GM12878 (cell line): ENCODE measurements around the gene PTPRU. TPM values are rescaled to one million over a fixed set of nuclear protein-coding genes. Genes with fewer than 3 reads are reported as not detected.

Experiments
- ATAC-seq: fragments of 200-7000 bp; cut with Tn5 transposase; 3 replicates; pipeline ENCODE4 v1.9.1; 2020; ENCODE audit warnings: mild to moderate bottlenecking, moderate library complexity
- BruUV-seq: library from RNA; stranded (reverse); fragments of 400-500 nt; replicated peaks from 2 replicates; lab custom pipeline; 2021; lab: Mats Ljungman, UMichigan
- CTCF ChIA-PET: fragments of 300-600 bp; sonication (Branson Sonifier 250); formaldehyde crosslinking; extraction: SDS; loops from one replicate; lab custom pipeline; 2021; ENCODE audit warnings: inconsistent platforms; lab: Yijun Ruan, JAX
- POLR2A ChIA-PET: fragments of 350-600 bp; formaldehyde crosslinking; extraction: SDS; loops from one replicate; lab custom pipeline; 2021; ENCODE audit warnings: inconsistent platforms; lab: Charles Lee
- RAD21 ChIA-PET: fragments of 300-600 bp; sonication (Branson Sonifier 250); formaldehyde crosslinking; loops from one replicate; lab custom pipeline; 2023; ENCODE audit warnings: antibody characterized with exemption; ENCODE audit not compliant: unreplicated experiment; lab: Charles Lee
- SMC1A ChIA-PET: fragments of 300-600 bp; sonication (Branson Sonifier 250); formaldehyde crosslinking; loops from one replicate; lab custom pipeline; 2023; ENCODE audit not compliant: unreplicated experiment, uncharacterized antibody; lab: Charles Lee
- DNase-seq: peaks from one replicate; pipeline ENCODE4 v3.0.0-alpha.2; 2011; ENCODE audit warnings: low read depth, low spot score
- FAIRE-seq: peaks from 3 replicates; lab custom pipeline; 2011; peaks lifted over from hg19 to GRCh38; lab: Jason Lieb, UNC
- H2AFZ ChIP-seq: 2 replicates; pipeline ENCODE4 v1.6.0; 2011; ENCODE audit warnings: low read depth, low read length, control low read depth; ENCODE audit not compliant: control insufficient read depth
- H3K27ac ChIP-seq: 2 replicates; pipeline ENCODE4 v1.5.1; 2011; ENCODE audit warnings: control low read depth; ENCODE audit not compliant: control insufficient read depth, insufficient read depth
- H3K27me3 ChIP-seq, 2 experiments: replicated peaks in 1 of 2; 2 replicates each; pipeline versions ENCODE4 v1.6.0 to v1.6.1; 2011; ENCODE audit warnings: low read length in 1 of 2; ENCODE audit not compliant: control insufficient read depth in 2 of 2, insufficient read depth in 2 of 2
- H3K36me3 ChIP-seq, 2 experiments: 2 replicates each; pipeline ENCODE4 v1.5.1; 2011; ENCODE audit warnings: low read length in 1 of 2; ENCODE audit not compliant: control insufficient read depth in 2 of 2, insufficient read depth in 2 of 2
- H3K4me1 ChIP-seq: 2 replicates; pipeline ENCODE4 v1.6.1; 2011; ENCODE audit warnings: mild to moderate bottlenecking, low read length, moderate library complexity, mixed read lengths; ENCODE audit not compliant: control insufficient read depth, insufficient read depth
- H3K4me2 ChIP-seq: 2 replicates; pipeline ENCODE4 v1.6.0; 2011; ENCODE audit warnings: control low read depth; ENCODE audit not compliant: control insufficient read depth, insufficient read depth
- H3K4me3 ChIP-seq: fragments of 200-600 bp; sonication (generic); 2 replicates; pipeline ENCODE4 v1.5.1; 2016
- H3K79me2 ChIP-seq: 2 replicates; pipeline ENCODE4 v1.6.0; 2011; ENCODE audit warnings: low read length; ENCODE audit not compliant: control insufficient read depth, insufficient read depth
- H3K9ac ChIP-seq: 2 replicates; pipeline ENCODE4 v1.8.0; 2011; ENCODE audit warnings: low read length, control low read depth, mixed read lengths; ENCODE audit not compliant: control insufficient read depth, insufficient read depth
- H3K9me3 ChIP-seq: replicated peaks from 3 replicates; pipeline ENCODE4 v1.5.1; 2011; ENCODE audit warnings: mild to moderate bottlenecking, low read length; ENCODE audit not compliant: control insufficient read depth, insufficient read depth
- H4K20me1 ChIP-seq: 2 replicates; pipeline ENCODE4 v1.6.0; 2011; ENCODE audit not compliant: control insufficient read depth, insufficient read depth
- NR2F1 ChIP-seq: fragments of 450-650 bp; conservative IDR thresholded peaks from 2 replicates; pipeline ENCODE4 v1.6.1; 2017; ENCODE audit warnings: mild to moderate bottlenecking
- RB1 ChIP-seq: fragments of 450-650 bp; formaldehyde crosslinking; IDR thresholded peaks from 2 replicates; pipeline ENCODE4 v1.6.1; 2017; ENCODE audit warnings: mild to moderate bottlenecking, borderline replicate concordance
- RELA ChIP-seq: fragments of 450-650 bp; IDR thresholded peaks from 2 replicates; pipeline ENCODE4 v1.8.0; 2014; ENCODE audit warnings: borderline replicate concordance; ENCODE audit not compliant: partially characterized antibody
- SMAD5 ChIP-seq: IDR thresholded peaks from 2 replicates; pipeline ENCODE4 v1.6.1; 2016; ENCODE audit warnings: antibody characterized with exemption, low read depth
- SREBF2 ChIP-seq: IDR thresholded peaks from 2 replicates; pipeline ENCODE4 v1.6.1; 2012; ENCODE audit warnings: mild to moderate bottlenecking, low read length
- TCF12 ChIP-seq: IDR thresholded peaks from 2 replicates; pipeline ENCODE4 v1.6.1; 2011; ENCODE audit warnings: low read depth, mild to moderate bottlenecking, low read length
- TCF7 ChIP-seq: IDR thresholded peaks from 2 replicates; pipeline ENCODE4 v1.6.1; 2014; ENCODE audit warnings: antibody characterized with exemption, borderline replicate concordance
- WGBS: methylation state at CpG from one replicate; pipeline ENCODE4 v1.1.6; 2016; ENCODE audit warnings: low lambda C conversion rate; ENCODE audit not compliant: insufficient replicate concordance, insufficient coverage; ENCODE audit errors: missing lambda C conversion rate; 5-methylcytosine and 5-hydroxymethylcytosine counted together
- in situ Hi-C: fragments of 300-500 bp; cut with MboI; formaldehyde crosslinking; loops from 9 replicates; pipeline ENCODE4 v1.14.3; 2018; ENCODE audit warnings: mixed read lengths
- intact Hi-C: fragments of 100-400 bp; cut with micrococcal nuclease; formaldehyde crosslinking; loops from one replicate; pipeline ENCODE4 v1.14.2; 2022; ENCODE audit not compliant: unreplicated experiment
- polyA plus RNA-seq, 11 experiments: library from polyadenylated mRNA; depleted of rRNA in 4 of 11; unstranded in 6 of 11; stranded (reverse) in 5 of 11; fragments of >200 nt; fragmentation: Nextera tagmentation in 4 of 11; fragmentation: Illumina TruSeq in 1 of 11; extraction: Ambion mirVana in 4 of 11; extraction: Trizol in 1 of 11; gene quantifications; 1 replicate in 1 of 11; 2 replicates in 10 of 11; pipeline versions ENCODE4 v1.2.1 to v1.2.3, GENCODE V29; 2011 to 2016; ENCODE audit warnings: inconsistent platforms in 2 of 11, missing spikeins in 2 of 11, low read depth in 1 of 11
- total RNA-seq, 4 experiments: library from RNA; depleted of rRNA in 3 of 4; stranded (reverse); fragments of >200 nt in 3 of 4; fragmentation: Illumina TruSeq in 1 of 4; extraction: Trizol in 1 of 4; gene quantifications; 2 replicates each; pipeline versions ENCODE4 v1.2.1 to v1.2.3, GENCODE V29; 2013 to 2021
- TF ChIP-seq, protein P1 (sequence below): fragments of 450-650 bp; IDR thresholded peaks from 2 replicates; pipeline ENCODE4 v1.6.1; 2017; ENCODE audit warnings: borderline replicate concordance
- TF ChIP-seq, protein P2 (sequence below): IDR thresholded peaks from 2 replicates; pipeline ENCODE4 v1.6.1; 2012; ENCODE audit warnings: mild to moderate bottlenecking, low read depth, low read length
- TF ChIP-seq, protein P3 (sequence below): fragments of 450-650 bp; conservative IDR thresholded peaks from 2 replicates; pipeline ENCODE4 v1.6.1; 2017; ENCODE audit warnings: mild to moderate bottlenecking, moderate library complexity

Gene PTPRU
- total and polyA plus RNA-seq, 10 of the 15 experiments (the other 5 are each of a cell fraction or from before 2014, with no cell fraction given), result 0.04 to 2.5 (median 0.73) TPM

DNA sequence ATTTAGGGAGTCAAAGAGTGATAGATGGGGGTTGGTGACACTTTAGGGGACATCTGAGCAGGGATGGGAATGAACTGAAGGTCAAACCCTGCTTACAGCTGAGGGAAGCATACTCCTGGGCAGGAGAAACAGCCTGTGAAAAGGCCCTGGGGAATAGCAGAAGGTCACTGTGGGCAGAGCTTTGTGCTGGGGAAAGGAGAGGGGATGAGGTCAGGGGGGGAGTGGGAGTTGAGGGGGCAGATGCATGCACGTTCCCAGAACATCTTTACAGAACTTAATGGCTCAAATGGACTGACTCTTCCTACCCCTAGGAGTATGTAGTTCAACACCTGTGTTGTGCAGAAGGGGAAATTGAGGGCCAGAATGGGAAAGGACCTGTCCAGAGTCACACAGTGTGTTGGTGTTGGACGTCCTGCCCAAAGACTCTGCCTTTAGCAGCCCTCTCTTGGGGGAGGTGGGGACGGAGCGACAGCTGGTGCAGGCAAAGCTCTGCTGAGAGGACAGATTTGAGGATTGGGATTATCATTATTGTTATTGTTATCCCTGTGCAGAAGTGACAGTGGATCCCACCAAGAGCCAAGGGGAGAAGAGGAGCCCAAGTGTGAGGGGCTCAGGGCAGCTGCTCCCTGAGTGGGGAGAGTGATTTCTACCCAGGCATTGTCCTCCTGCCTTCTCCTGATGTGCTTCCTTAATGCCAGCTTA is 116.5 kb downstream of the PTPRU start (continued):
- TF ChIP-seq SMAD5 (no peak), NR2F1 (no peak), RELA (no peak)
- TF ChIP-seq, protein P1, sequence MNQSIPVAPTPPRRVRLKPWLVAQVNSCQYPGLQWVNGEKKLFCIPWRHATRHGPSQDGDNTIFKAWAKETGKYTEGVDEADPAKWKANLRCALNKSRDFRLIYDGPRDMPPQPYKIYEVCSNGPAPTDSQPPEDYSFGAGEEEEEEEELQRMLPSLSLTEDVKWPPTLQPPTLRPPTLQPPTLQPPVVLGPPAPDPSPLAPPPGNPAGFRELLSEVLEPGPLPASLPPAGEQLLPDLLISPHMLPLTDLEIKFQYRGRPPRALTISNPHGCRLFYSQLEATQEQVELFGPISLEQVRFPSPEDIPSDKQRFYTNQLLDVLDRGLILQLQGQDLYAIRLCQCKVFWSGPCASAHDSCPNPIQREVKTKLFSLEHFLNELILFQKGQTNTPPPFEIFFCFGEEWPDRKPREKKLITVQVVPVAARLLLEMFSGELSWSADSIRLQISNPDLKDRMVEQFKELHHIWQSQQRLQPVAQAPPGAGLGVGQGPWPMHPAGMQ, result no peak
- TF ChIP-seq, protein P2, sequence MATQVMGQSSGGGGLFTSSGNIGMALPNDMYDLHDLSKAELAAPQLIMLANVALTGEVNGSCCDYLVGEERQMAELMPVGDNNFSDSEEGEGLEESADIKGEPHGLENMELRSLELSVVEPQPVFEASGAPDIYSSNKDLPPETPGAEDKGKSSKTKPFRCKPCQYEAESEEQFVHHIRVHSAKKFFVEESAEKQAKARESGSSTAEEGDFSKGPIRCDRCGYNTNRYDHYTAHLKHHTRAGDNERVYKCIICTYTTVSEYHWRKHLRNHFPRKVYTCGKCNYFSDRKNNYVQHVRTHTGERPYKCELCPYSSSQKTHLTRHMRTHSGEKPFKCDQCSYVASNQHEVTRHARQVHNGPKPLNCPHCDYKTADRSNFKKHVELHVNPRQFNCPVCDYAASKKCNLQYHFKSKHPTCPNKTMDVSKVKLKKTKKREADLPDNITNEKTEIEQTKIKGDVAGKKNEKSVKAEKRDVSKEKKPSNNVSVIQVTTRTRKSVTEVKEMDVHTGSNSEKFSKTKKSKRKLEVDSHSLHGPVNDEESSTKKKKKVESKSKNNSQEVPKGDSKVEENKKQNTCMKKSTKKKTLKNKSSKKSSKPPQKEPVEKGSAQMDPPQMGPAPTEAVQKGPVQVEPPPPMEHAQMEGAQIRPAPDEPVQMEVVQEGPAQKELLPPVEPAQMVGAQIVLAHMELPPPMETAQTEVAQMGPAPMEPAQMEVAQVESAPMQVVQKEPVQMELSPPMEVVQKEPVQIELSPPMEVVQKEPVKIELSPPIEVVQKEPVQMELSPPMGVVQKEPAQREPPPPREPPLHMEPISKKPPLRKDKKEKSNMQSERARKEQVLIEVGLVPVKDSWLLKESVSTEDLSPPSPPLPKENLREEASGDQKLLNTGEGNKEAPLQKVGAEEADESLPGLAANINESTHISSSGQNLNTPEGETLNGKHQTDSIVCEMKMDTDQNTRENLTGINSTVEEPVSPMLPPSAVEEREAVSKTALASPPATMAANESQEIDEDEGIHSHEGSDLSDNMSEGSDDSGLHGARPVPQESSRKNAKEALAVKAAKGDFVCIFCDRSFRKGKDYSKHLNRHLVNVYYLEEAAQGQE, result no peak

DNA sequence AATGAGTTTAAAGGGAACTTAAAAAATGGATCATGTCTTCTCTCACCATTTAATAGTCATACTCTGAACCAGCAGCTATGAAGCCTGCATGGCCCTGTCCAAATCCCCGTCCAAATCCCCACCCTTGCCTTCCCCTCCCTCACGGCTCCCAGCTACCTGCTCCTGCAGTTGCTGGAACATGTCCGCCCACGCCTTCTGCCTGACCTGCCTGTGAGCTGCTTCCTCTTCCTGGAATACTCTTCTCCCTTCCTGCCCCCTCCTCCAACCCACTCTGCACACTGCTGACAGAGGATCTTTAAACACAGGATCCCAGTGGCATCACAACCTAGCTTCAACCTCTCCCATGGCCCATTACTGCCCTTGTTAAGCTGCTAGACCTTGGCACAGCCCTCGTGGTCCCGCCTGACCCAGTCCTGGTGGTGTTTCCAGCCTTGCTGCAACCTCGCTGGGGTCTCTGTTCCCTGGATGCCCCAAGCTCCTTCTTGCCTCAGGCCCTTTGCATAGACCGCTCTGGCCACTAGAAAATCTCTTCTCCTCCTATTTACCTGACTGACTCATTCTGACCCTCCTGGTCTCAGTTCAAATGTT is 118.3 kb downstream of the PTPRU start:
- ATAC-seq, result no peak
- Histone ChIP-seq H3K4me2 (no peak overlapping the region), H3K36me3 (no peaks in the 10 kb centered on the region), H3K9ac (no peak overlapping the region)
- intact Hi-C loops, result no loop called here
- CTCF ChIA-PET, result interaction anchor here (1.0 kb wide), 1 partner anchor 10 kb away, joined by 3 read pairs; no protein-coding TSS in a partner anchor
- no peak for FAIRE-seq
- in situ Hi-C loops, result no loop called here
- SMC1A ChIA-PET, result no interaction called here
- no peak for DNase-seq
- TF ChIP-seq, protein P3, sequence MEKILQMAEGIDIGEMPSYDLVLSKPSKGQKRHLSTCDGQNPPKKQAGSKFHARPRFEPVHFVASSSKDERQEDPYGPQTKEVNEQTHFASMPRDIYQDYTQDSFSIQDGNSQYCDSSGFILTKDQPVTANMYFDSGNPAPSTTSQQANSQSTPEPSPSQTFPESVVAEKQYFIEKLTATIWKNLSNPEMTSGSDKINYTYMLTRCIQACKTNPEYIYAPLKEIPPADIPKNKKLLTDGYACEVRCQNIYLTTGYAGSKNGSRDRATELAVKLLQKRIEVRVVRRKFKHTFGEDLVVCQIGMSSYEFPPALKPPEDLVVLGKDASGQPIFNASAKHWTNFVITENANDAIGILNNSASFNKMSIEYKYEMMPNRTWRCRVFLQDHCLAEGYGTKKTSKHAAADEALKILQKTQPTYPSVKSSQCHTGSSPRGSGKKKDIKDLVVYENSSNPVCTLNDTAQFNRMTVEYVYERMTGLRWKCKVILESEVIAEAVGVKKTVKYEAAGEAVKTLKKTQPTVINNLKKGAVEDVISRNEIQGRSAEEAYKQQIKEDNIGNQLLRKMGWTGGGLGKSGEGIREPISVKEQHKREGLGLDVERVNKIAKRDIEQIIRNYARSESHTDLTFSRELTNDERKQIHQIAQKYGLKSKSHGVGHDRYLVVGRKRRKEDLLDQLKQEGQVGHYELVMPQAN, result no peak
- TF ChIP-seq TCF7 (no peak), TCF12 (no peak), SREBF2 (no peak), RB1 (no peak)
- TF ChIP-seq, all 136 proteins: peak for 0
- Histone ChIP-seq H3K79me2 (no peaks in the 10 kb centered on the region), H3K4me3 (no peak overlapping the region), H2AFZ (no peak overlapping the region), H3K4me1 (no peaks in the 10 kb centered on the region), H3K9me3 (no peaks in the 10 kb centered on the region; the same call in 2 of the 3 replicates), H3K27me3 (peaks cover 0 to 1% of the 10 kb centered on the region in 2 experiments; a peak in 2 of 4 replicates), H3K27ac (no peak overlapping the region), H4K20me1 (no peaks in the 10 kb centered on the region)
- ChIA-PET RAD21 (no interaction called here), POLR2A (no interaction called here)
- 19% methylated on average over 6 of the region's 8 CpGs for WGBS
- no TSS peak for BruUV-seq
